ENCODE data around the gene CCDC142.
A peak's percentile ranks its signal among the peaks of the same experiment; 100 is the strongest.
"Not testable (repeated sequence)": the region's sequence is repeated elsewhere in the genome, so short reads cannot be mapped to it uniquely, and the experiment has no call there.

Gene CCDC142

DNA sequence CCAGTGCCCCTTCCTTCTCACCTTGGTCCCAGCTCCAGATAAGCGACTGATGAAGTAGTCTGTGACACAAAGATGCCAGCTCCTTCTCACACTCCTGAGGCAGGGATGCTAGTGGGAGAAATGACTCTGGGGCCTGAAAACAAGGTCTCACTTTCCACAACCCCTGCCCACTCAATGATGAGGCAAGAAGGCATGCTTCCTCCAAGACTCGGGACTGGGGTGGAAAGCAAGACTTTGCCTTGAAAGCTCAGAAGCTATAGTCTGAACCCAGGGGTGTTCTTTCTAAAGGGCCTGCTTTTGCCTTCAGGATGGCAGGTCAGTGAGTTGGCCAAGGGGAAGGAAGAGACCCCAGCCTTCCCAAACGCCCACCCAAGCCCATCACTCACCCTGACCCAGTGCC is 1.4 kb downstream of the CCDC142 start:
- no peak for DNase-seq
- no peak for TF ChIP-seq GATA1 (IDR thresholded peaks at IDR 0.05; ENCODE audit: low read depth, low read length)
- no peak for TF ChIP-seq POLR2A (IDR thresholded peaks at IDR 0.05; ENCODE audit: low read length)

DNA sequence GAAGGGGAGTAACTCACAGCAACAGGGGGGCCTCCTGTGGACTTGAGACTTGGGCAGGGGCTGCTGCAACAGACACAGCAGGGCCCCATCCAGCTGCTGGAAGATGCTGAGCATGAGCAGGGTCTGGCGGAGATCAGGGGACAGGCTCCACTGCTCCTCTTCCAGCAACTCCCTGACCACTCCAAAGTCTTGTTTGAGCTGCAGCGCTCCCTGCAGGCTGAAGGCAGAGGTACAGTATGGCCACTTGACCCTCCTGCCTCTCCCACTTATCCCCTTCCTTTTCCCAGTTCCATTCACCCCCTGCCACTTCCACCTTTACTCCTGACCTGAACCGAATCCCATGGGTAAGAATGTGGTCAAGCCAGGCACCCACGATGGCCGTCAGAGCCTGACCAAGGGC is 7.9 kb downstream of the CCDC142 start:
- TF ChIP-seq GATA1 (IDR thresholded peaks at IDR 0.05; ENCODE audit: low read depth, low read length) (no peak), POLR2A (IDR thresholded peaks at IDR 0.05; ENCODE audit: low read length) (no peak)
- DNase-seq: no peak

DNA sequence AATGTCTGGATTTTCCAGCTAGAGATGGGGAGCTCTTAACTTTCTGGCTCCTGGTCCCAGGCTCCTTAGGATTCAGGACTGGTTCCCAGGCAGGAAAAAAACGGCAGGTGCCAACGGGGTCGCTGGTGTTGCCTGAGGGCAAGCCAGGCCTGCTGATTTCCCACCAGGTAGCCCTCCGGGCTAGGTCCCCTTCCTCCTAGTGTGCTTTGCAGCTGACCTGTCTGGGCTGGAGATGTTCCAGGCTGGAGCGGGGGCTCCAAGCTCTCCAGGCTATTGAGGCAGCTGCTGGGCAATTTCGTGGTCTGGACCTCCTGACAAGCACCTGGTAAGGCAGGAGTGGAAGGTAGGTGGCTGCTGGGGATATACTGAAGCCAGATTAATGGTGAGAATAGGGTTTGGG is 8.3 kb downstream of the CCDC142 start:
- TF ChIP-seq GATA1 (IDR thresholded peaks at IDR 0.05; ENCODE audit: low read depth, low read length) (no peak), POLR2A (IDR thresholded peaks at IDR 0.05; ENCODE audit: low read length) (no peak)

DNA sequence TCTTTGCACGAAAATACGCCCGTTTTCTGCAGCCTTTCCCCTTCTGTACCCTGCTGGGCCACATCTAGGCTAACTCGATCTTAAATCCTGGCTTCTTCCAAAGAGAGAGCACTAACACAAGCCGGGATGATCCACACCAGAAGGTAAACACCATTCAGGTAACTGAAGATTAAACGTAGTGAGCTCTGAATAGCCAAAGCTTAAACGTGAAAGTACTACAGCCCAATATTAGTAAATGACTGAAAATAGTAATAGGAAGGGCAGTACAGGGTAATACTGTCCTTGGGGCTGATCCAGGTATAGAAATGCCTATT is 9.9 kb downstream of the CCDC142 start:
- TF ChIP-seq GATA1 (IDR thresholded peaks at IDR 0.05; ENCODE audit: low read depth, low read length): no peak
- TF ChIP-seq POLR2A (IDR thresholded peaks at IDR 0.05; ENCODE audit: low read length): no peak
- DNase-seq: no peak

More for the DNA sequence above, 8.3 kb downstream of the CCDC142 start:
- no peak for DNase-seq

- no peak for TF ChIP-seq GATA1 (IDR thresholded peaks at IDR 0.05; ENCODE audit: low read depth, low read length)
- TF ChIP-seq POLR2A (IDR thresholded peaks at IDR 0.05; ENCODE audit: low read length): peak; percentile 99
- peak; percentile 96 for DNase-seq
Measured at GRCh38 chr2:74472086-74472944, 10.5 kb downstream of the CCDC142 start, which contains the start of gene MRPL53. MRPL53 (minus strand) TSS chr2:74472680; CDS start chr2:74472660, 20 bp downstream.

DNA sequence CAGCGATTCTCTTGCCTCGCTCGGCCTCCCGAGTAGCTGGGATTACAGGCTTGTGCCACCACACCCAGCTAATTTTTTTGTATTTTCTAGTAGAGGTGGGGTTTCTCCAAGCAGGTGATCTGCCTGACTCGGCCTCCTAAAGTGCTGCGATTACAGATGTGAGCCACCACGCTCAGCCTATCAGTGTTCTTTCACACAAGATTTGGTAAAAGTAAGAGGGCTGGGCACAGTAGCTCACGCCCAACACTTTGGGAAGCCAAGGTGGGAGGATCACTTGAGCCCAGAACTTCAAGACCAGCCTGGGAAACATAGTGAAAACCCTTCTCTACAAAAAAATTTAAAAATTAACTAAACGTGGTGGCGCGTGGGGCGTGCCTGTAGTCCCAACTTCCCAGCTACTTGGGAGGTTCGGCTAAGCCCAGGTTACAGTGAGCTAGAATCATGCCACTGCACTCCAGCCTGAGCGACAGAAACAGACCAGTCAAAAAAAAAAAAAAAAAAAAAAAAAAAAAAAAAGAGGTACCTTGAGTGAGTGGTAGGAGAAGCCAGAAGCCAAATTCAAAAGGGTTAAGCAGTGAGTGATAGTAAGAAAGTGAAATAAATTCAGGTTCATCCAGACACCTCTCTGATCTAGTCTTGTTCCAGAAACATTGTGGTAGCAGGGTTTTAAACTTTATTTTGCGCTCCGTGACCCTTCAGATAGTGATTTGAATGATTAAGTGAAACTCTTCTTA is 11.3 kb downstream of the CCDC142 start:
- DNase-seq: no peak
- TF ChIP-seq GATA1 (IDR thresholded peaks at IDR 0.05; ENCODE audit: low read depth, low read length): no peak
- no peak for TF ChIP-seq POLR2A (IDR thresholded peaks at IDR 0.05; ENCODE audit: low read length)

- DNase-seq: not testable (repeated sequence)
Measured at GRCh38 chr2:74470742-74471141, 12.1 kb downstream of the CCDC142 start.

DNA sequence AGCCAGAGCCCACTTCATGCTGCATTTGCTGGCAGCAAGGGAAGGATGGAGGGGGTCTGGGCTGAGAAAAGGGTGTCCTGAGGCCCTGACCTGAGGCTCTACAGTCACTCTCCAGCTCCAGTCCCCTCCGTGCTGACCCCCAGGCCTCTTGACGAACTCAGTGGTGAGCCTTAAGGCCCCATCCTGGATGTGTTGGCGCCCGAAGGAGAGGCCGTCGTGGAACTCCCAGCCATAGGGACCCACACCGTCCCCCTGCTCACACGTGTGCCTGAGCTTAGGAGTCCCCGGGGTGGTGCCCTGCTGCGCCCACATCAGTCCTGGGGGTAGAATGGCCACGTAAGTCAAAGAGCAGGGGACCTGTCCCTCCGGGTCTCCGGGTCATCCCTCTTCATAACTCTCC is 18.4 kb downstream of the CCDC142 start:
- DNase-seq: no peak
- TF ChIP-seq POLR2A (IDR thresholded peaks at IDR 0.05; ENCODE audit: low read length) (no peak), GATA1 (IDR thresholded peaks at IDR 0.05; ENCODE audit: low read depth, low read length) (no peak)

DNA sequence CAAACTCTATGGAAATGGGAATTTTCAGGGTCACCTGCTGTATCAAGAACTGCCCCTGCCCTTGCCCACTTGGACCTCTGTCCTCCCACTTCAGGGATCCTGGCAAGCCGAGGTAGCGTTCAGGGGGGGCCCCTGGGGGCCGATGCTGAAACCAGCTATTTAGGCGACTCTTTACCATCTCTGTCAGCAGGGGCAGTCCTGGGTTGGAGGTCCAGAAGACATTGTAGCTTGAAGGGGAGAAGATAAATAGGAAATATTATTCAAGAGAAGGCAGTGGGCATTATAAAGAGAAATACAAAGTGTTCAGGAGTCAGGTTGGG is 20.1 kb downstream of the CCDC142 start:
- no peak for TF ChIP-seq GATA1 (IDR thresholded peaks at IDR 0.05; ENCODE audit: low read depth, low read length)
- TF ChIP-seq POLR2A (IDR thresholded peaks at IDR 0.05; ENCODE audit: low read length): no peak
- no peak for DNase-seq

GRCh38 chr2:74462054-74462785 is 20.6 kb downstream of the CCDC142 start:
- no peak for DNase-seq
- TF ChIP-seq GATA1 (IDR thresholded peaks at IDR 0.05; ENCODE audit: low read depth, low read length): no peak
- no peak for TF ChIP-seq POLR2A (IDR thresholded peaks at IDR 0.05; ENCODE audit: low read length)

GRCh38 chr2:74461187-74462053 is 21.4 kb downstream of the CCDC142 start:
- no peak for TF ChIP-seq GATA1 (IDR thresholded peaks at IDR 0.05; ENCODE audit: low read depth, low read length)
- TF ChIP-seq POLR2A (IDR thresholded peaks at IDR 0.05; ENCODE audit: low read length): no peak
- DNase-seq: no peak

- not testable (repeated sequence) for DNase-seq
Measured at GRCh38 chr2:74460187-74460586, 22.6 kb downstream of the CCDC142 start.

DNA sequence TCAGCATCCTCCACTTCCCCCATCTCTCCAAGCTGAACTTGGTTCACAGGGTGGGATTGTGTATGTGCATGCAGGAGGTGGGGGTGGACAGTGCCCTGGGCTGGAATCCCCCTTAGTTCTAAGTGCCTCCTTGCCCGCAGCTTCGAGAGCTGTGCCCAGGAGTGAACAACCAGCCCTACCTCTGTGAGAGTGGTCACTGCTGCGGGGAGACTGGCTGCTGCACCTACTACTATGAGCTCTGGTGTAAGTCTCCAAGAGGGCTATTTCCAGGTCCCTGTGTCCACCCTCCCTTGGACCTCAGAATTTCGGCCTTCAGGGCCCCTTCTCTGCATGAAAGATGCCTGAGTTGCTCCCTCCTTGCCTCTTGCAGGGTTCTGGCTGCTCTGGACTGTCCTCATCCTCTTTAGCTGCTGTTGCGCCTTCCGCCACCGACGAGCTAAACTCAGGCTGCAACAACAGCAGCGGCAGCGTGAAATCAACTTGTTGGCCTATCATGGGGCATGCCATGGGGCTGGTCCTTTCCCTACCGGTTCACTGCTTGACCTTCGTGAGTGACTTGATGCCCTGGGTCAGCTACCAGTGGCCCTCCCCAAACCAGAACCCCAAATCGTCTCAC is 23.2 kb downstream of the CCDC142 start:
- not testable (repeated sequence) for DNase-seq
